ENCODE measurements around the gene ANTXRL. TPM values are rescaled to one million over a fixed set of nuclear protein-coding genes. Genes with fewer than 3 reads are reported as not detected.
A peak's percentile ranks its signal among the peaks of the same experiment; 100 is the strongest.

Gene ANTXRL
- total and polyA plus RNA-seq, 10 of the 15 experiments (the other 5 are each of a cell fraction or from before 2014, with no cell fraction given), result not detected

GRCh38 chr10:46239993-46240683, 46.7 kb upstream of the ANTXRL start (continued):
- TF ChIP-seq WRNIP1 (IDR thresholded peaks at IDR 0.05; ENCODE audit: borderline replicate concordance, low read depth, low read length) (no peak), RELA (IDR thresholded peaks at IDR 0.05; ENCODE audit: borderline replicate concordance, partially characterized antibody) (no peak)

- H2AFZ ChIP-seq (ENCODE audit: control insufficient read depth, low read depth, low read length), result no peak overlapping the region
- no peaks in the 10 kb centered on the region for H3K36me3 ChIP-seq (ENCODE audit: control insufficient read depth in 2 of 2, insufficient read depth in 2 of 2, low read length in 1 of 2)
- in situ Hi-C loops (cut with MboI) (no loop called here), intact Hi-C loops (cut with micrococcal nuclease; ENCODE audit: unreplicated experiment) (no loop called here)
- WGBS (ENCODE audit: insufficient coverage, insufficient replicate concordance, low lambda C conversion rate, missing lambda C conversion rate), result 49% methylated on average over 2 of the region's 2 CpGs
- SMC1A ChIA-PET (ENCODE audit: uncharacterized antibody, unreplicated experiment), result no interaction called here
- no peak for DNase-seq (ENCODE audit: low read depth, low spot score)
- CTCF ChIA-PET, result interaction anchor here (1.4 kb wide), 1 partner anchor 12 kb away, joined by 4 read pairs; no protein-coding TSS in a partner anchor
- H3K27ac ChIP-seq (ENCODE audit: control insufficient read depth, insufficient read depth), result no peak overlapping the region
- no peak for FAIRE-seq
- H4K20me1 ChIP-seq (ENCODE audit: control insufficient read depth, insufficient read depth), result no peaks in the 10 kb centered on the region
- no peak overlapping the region for H3K4me2 ChIP-seq (ENCODE audit: control insufficient read depth, insufficient read depth)
- BruUV-seq (replicated peaks), result no TSS peak
- no peaks in the 10 kb centered on the region; the same call in 2 of the 3 replicates for H3K9me3 ChIP-seq (replicated peaks; ENCODE audit: control insufficient read depth, insufficient read depth, low read length)
- POLR2A ChIA-PET, result no interaction called here
- RAD21 ChIA-PET (ENCODE audit: unreplicated experiment), result no interaction called here
- no peak overlapping the region for H3K9ac ChIP-seq (ENCODE audit: control insufficient read depth, insufficient read depth, low read length)
- H3K4me1 ChIP-seq (ENCODE audit: control insufficient read depth, insufficient read depth, low read length), result no peaks in the 10 kb centered on the region
- no peaks in the 10 kb centered on the region for H3K79me2 ChIP-seq (ENCODE audit: control insufficient read depth, insufficient read depth, low read length)
- no peak for TF ChIP-seq MEF2A (IDR thresholded peaks at IDR 0.05; ENCODE audit: insufficient read depth, low read depth, low read length)
- TF ChIP-seq NFIC (IDR thresholded peaks at IDR 0.05; ENCODE audit: low read depth, low read length), result no peak
- peak; percentile 26 for TF ChIP-seq MEF2B (IDR thresholded peaks at IDR 0.05; ENCODE audit: partially characterized antibody, poor library complexity, severe bottlenecking)
- TF ChIP-seq RUNX3 (IDR thresholded peaks at IDR 0.05; ENCODE audit: low read length), result 0 out of 2 replicates have a peak, but pooled peaks have one; percentile 21
- H3K27me3 ChIP-seq (replicated peaks in 1 of 2; ENCODE audit: control insufficient read depth in 2 of 2, insufficient read depth in 2 of 2, low read length in 1 of 2), result no peaks in the 10 kb centered on the region
- H3K4me3 ChIP-seq, result no peak overlapping the region
- peak; percentile 68 for ATAC-seq
Measured at GRCh38 chr10:46240684-46241565, 45.9 kb upstream of the ANTXRL start.
